SK-N-DZ (cell line): ENCODE measurements around the gene OAF. TPM values are rescaled to one million over a fixed set of nuclear protein-coding genes. Genes with fewer than 3 reads are reported as not detected.
"Not testable (repeated sequence)": the region's sequence is repeated elsewhere in the genome, so short reads cannot be mapped to it uniquely, and the experiment has no call there.

ENCODE experiments used
- DNase-seq: peaks from one replicate; pipeline ENCODE4 v3.0.0-alpha.2; 2015; ENCODE audit warnings: low spot score
- polyA plus RNA-seq, 2 experiments: library from polyadenylated mRNA; depleted of rRNA; stranded (reverse); fragments of >200 nt; gene quantifications; 2 replicates each; pipeline ENCODE4 v1.2.3, GENCODE V29; 2014

Gene OAF
- 1.6 and 3.1 TPM in 2 replicates for polyA plus RNA-seq (2014; cell fraction: cytosol; rRNA removed)
- polyA plus RNA-seq (2014; cell fraction: nucleus; rRNA removed), result 0.41 and 2.0 TPM in 2 replicates

GRCh38 chr11:120210626-120211521 lies at the start of gene OAF:
TSS of gene OAF (plus strand) at chr11:120211032. CDS start at chr11:120211280, 248 bp downstream.
- DNase-seq, result peak; percentile 55

- DNase-seq, result no peak
Observed at GRCh38 chr11:120167659-120168058, 43.2 kb upstream of the OAF start.

- no peak for DNase-seq
Observed at GRCh38 chr11:120168108-120168959, 42.5 kb upstream of the OAF start.

GRCh38 chr11:120168960-120169681 lies 41.7 kb upstream of the OAF start:
- peak; percentile 42 for DNase-seq

- no peak for DNase-seq
Observed at GRCh38 chr11:120169981-120170698, 40.7 kb upstream of the OAF start.

- DNase-seq, result no peak
Observed at GRCh38 chr11:120170741-120171261, 40.0 kb upstream of the OAF start.

- DNase-seq, result peak; percentile 47
Observed at GRCh38 chr11:120172054-120172911, 38.5 kb upstream of the OAF start.

GRCh38 chr11:120173019-120173705 lies 37.7 kb upstream of the OAF start:
- DNase-seq, result no peak

- DNase-seq, result no peak
Observed at GRCh38 chr11:120173807-120174206, 37.0 kb upstream of the OAF start.

- no peak for DNase-seq
Observed at GRCh38 chr11:120174866-120175265, 36.0 kb upstream of the OAF start.

GRCh38 chr11:120178561-120179056 lies 32.2 kb upstream of the OAF start:
- DNase-seq, result no peak

GRCh38 chr11:120179057-120179672 lies 31.7 kb upstream of the OAF start:
- DNase-seq, result no peak

GRCh38 chr11:120180063-120180462 lies 30.8 kb upstream of the OAF start:
- DNase-seq, result not testable (repeated sequence)

- no peak for DNase-seq
Observed at GRCh38 chr11:120180551-120181232, 30.1 kb upstream of the OAF start.

GRCh38 chr11:120181376-120181975 lies 29.4 kb upstream of the OAF start:
- DNase-seq, result no peak

GRCh38 chr11:120182372-120182771 lies 28.5 kb upstream of the OAF start:
- DNase-seq, result no peak

GRCh38 chr11:120182790-120183491 lies 27.9 kb upstream of the OAF start:
- no peak for DNase-seq
